Measurements from ENCODE around the gene ARHGAP31. TPM values are rescaled to one million over a fixed set of nuclear protein-coding genes. Genes with fewer than 3 reads are reported as not detected.

ARHGAP31 gene
- total RNA-seq, 1 donor from 2014 or later: 6.3 TPM

DNA sequence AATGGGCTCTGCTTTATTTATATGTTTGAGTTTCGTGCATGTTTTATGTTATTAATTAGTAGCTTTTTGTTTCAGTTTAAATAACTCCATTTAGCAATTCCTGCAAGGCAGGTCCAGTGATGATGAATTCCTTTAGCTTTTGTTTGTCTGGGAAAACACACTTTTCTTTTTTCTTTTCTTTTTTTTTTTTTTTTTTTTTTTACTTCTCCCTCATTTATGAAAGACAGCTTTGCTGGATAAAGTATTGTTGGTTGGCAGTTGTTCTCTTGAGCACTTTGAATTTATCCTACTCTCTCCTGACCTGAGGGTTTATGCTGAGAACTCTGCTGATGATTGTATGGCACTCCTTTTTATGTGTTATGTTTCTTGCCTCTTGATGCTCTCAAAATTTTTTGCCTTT, 133.5 kb downstream of the ARHGAP31 start:
- DNase-seq (ENCODE audit: low read depth, low spot score): no peak
- peaks cover 37% of the 10 kb centered on the region for H3K9me3 Mint-ChIP-seq
- H3K4me3 Mint-ChIP-seq: no peak overlapping the region
- H3K27me3 Mint-ChIP-seq (ENCODE audit: low read depth): no peaks in the 10 kb centered on the region
- H3K27ac Mint-ChIP-seq (ENCODE audit: unreplicated experiment): no peak overlapping the region
- H3K4me1 Mint-ChIP-seq: no peaks in the 10 kb centered on the region
- H3K36me3 Mint-ChIP-seq (ENCODE audit: low read depth): peaks cover 60% of the 10 kb centered on the region
- TF ChIP-seq, protein P1, sequence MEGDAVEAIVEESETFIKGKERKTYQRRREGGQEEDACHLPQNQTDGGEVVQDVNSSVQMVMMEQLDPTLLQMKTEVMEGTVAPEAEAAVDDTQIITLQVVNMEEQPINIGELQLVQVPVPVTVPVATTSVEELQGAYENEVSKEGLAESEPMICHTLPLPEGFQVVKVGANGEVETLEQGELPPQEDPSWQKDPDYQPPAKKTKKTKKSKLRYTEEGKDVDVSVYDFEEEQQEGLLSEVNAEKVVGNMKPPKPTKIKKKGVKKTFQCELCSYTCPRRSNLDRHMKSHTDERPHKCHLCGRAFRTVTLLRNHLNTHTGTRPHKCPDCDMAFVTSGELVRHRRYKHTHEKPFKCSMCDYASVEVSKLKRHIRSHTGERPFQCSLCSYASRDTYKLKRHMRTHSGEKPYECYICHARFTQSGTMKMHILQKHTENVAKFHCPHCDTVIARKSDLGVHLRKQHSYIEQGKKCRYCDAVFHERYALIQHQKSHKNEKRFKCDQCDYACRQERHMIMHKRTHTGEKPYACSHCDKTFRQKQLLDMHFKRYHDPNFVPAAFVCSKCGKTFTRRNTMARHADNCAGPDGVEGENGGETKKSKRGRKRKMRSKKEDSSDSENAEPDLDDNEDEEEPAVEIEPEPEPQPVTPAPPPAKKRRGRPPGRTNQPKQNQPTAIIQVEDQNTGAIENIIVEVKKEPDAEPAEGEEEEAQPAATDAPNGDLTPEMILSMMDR (conservative IDR thresholded peaks at IDR 0.05): no peak

DNA sequence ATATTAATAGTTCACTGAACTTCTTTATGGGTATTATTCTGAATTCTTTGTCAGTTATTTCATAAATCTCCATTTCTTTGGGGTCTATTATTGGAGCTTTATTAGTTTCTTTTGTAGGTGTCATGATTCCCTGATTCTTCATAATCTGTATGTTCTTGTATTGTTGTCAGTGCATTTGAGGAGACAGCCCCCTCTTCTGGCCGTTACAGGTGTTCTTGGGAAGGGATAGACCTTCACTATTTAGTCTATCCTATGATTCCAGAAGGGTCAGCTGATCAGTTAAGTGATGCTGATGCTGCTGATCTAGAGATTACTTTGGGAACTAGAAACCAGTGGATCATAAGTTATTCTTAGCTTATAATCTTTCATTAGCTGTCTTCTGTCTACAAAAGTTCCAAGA, 134.4 kb downstream of the ARHGAP31 start:
- TF ChIP-seq, protein P1 (conservative IDR thresholded peaks at IDR 0.05): peak; percentile 35
- Mint-ChIP-seq H3K27me3 (ENCODE audit: low read depth) (no peaks in the 10 kb centered on the region), H3K4me1 (no peaks in the 10 kb centered on the region), H3K9me3 (peaks cover 37% of the 10 kb centered on the region), H3K36me3 (ENCODE audit: low read depth) (peaks cover 64% of the 10 kb centered on the region), H3K4me3 (no peak overlapping the region), H3K27ac (ENCODE audit: unreplicated experiment) (no peak overlapping the region)
- DNase-seq (ENCODE audit: low read depth, low spot score): no peak

DNA sequence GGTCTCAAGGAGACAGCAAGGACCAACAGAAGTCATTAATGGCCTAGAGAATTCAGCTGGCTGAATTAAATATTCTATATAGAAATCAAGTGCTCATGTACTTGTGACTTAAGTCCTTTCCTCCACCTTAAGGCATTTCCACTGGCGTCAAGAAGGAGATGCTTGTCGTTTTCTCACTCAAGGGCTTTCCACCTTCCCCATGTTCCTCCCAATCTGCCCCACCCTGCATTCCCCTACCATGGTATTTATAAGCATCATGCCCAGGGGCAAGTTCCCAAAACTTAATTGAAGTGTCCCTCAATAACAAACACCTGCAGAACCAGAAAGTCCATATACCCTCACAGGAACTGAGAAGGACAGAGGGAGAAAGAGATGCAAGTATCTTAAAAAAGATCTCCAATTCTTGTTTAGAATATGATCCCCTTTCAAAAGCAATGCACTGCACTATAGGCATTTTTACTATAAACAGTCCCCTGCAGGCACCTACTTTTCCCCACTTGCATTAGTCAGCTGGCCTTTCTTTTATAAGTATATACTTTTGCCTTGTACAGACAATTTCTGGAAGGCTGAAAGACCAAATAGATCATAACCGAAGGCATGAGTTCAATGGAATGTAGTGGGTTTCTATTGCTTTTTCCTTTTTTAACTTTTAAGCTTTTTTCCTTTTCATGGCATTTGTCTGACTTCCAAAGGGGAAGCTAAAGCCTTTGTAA, 139.6 kb downstream of the ARHGAP31 start:
- TF ChIP-seq, protein P1 (conservative IDR thresholded peaks at IDR 0.05): no peak
- Mint-ChIP-seq H3K4me3 (no peak overlapping the region), H3K27ac (ENCODE audit: unreplicated experiment) (no peak overlapping the region), H3K4me1 (no peaks in the 10 kb centered on the region), H3K36me3 (ENCODE audit: low read depth) (peaks cover 72% of the 10 kb centered on the region), H3K9me3 (peaks cover 11% of the 10 kb centered on the region), H3K27me3 (ENCODE audit: low read depth) (no peaks in the 10 kb centered on the region)
- no peak for DNase-seq (ENCODE audit: low read depth, low spot score)

DNA sequence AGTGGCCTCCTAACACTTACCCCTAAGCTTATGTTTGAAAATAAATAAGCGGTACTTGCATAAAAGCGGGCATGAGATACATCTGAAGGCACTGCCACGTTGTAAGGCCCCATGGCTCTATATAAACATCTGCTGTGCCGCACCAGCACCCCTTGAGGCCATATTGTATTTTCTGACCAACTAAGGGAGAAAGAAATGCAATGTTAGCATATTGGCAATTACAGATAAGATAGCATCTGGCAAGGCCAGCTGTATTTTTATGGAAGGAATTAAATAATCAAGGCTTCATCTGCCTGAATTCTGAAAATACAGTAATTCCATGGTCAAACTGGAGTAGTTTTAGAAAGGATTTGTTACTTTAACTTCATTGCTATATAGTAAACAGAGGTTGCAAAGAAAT, 140.5 kb downstream of the ARHGAP31 start:
- Mint-ChIP-seq H3K4me3 (no peak overlapping the region), H3K27ac (ENCODE audit: unreplicated experiment) (no peak overlapping the region), H3K4me1 (no peaks in the 10 kb centered on the region), H3K36me3 (ENCODE audit: low read depth) (peaks cover 64% of the 10 kb centered on the region), H3K9me3 (peaks cover 6% of the 10 kb centered on the region), H3K27me3 (ENCODE audit: low read depth) (no peaks in the 10 kb centered on the region)
- TF ChIP-seq, protein P1 (conservative IDR thresholded peaks at IDR 0.05): no peak
- DNase-seq (ENCODE audit: low read depth, low spot score): no peak

DNA sequence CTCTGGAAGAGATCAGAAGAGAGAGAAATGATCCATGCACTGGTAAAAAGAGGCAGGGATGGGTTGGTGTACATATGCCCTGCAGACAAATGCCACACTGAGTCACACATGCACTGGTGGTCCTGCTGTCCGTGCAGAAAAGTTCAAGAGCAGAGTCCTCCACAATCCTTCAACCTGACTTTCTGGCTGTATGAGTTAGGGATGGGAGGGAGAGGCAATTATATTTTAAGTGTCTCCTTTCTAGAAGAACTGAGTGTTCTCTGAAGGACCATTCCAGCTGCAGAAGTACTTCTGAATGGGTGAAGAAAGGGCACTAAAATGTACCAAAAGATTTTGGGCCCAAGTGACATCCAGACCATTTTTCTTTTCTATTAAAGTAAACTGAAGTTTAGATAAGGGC, 142.8 kb downstream of the ARHGAP31 start:
- no peaks in the 10 kb centered on the region for H3K9me3 Mint-ChIP-seq
- TF ChIP-seq, protein P1 (conservative IDR thresholded peaks at IDR 0.05): no peak
- peaks cover 60% of the 10 kb centered on the region for H3K36me3 Mint-ChIP-seq (ENCODE audit: low read depth)
- no peaks in the 10 kb centered on the region for H3K27me3 Mint-ChIP-seq (ENCODE audit: low read depth)
- no peak overlapping the region for H3K4me3 Mint-ChIP-seq
- H3K27ac Mint-ChIP-seq (ENCODE audit: unreplicated experiment): no peak overlapping the region
- H3K4me1 Mint-ChIP-seq: peaks cover 3% of the 10 kb centered on the region
- no peak for DNase-seq (ENCODE audit: low read depth, low spot score)
